Parathyroid adenoma (tissue), 2 donors: ENCODE measurements around the gene HPCAL1.

ENCODE experiments used
- H2AFZ ChIP-seq: fragments of 300-600 bp; sonication (generic); one replicate; pipeline ENCODE4 v1.7.0; 2017; ENCODE audit warnings: antibody characterized with exemption, mild to moderate bottlenecking
- H3K27ac ChIP-seq: fragments of 300-600 bp; sonication (generic); one replicate; pipeline ENCODE4 v1.7.0; 2017
- H3K27me3 ChIP-seq: fragments of 300-600 bp; sonication (generic); one replicate; pipeline ENCODE4 v1.7.0; 2017; ENCODE audit warnings: low read length; ENCODE audit not compliant: control insufficient read depth, insufficient read depth
- H3K36me3 ChIP-seq: fragments of 300-600 bp; sonication (generic); one replicate; pipeline ENCODE4 v1.7.0; 2017; ENCODE audit warnings: low read length; ENCODE audit not compliant: control insufficient read depth, insufficient read depth
- H3K4me1 ChIP-seq: fragments of 300-600 bp; sonication (generic); one replicate; pipeline ENCODE4 v1.7.0; 2017; ENCODE audit warnings: control low read depth
- H3K4me2 ChIP-seq: fragments of 300-600 bp; sonication (generic); one replicate; pipeline ENCODE4 v1.7.0; 2017; ENCODE audit warnings: low read length
- H3K4me3 ChIP-seq: fragments of 300-600 bp; sonication (generic); one replicate; pipeline ENCODE4 v1.7.0; 2017; ENCODE audit warnings: low read depth, low read length
- H3K79me2 ChIP-seq: fragments of 300-600 bp; sonication (generic); one replicate; pipeline ENCODE4 v1.7.0; 2017; ENCODE audit warnings: control low read depth
- H3K9ac ChIP-seq: fragments of 300-600 bp; sonication (generic); one replicate; pipeline ENCODE4 v1.7.0; 2017; ENCODE audit warnings: mild to moderate bottlenecking
- H3K9me3 ChIP-seq: fragments of 300-600 bp; sonication (generic); one replicate; pipeline ENCODE4 v1.7.0; 2017; ENCODE audit warnings: low read length; ENCODE audit not compliant: control insufficient read depth
- TF ChIP-seq, protein P1 (sequence below): fragments of 300-600 bp; sonication (generic); IDR thresholded peaks from one replicate; pipeline ENCODE4 v1.7.0; 2017; ENCODE audit warnings: antibody characterized with exemption, mild to moderate bottlenecking
- donor health status: primary hyperparathyroidism.

The HPCAL1 gene

DNA sequence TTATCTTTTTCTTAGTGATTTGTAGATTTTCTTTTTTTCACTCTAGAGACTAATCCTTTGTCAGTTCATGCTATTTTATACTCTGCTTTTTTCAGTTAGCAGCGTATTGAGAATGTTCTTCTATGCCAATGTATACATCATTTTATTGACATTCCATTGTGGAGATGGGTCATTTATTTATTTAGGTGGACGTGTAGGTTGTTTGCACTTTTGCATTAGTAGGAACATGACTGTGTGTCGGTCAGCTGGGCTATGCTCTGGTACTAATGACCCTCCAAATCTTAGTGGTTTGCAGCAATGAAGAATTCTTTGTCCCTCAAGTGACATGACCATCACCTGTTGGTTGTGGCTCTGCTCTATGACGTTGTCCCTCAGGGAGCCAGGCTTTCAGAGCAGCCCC lies 33.6 kb downstream of the HPCAL1 start:
- H3K4me2 ChIP-seq = no peak overlapping the region
- H3K9ac ChIP-seq = no peak overlapping the region
- no peaks in the 10 kb centered on the region for H3K9me3 ChIP-seq
- peaks cover 23% of the 10 kb centered on the region for H3K79me2 ChIP-seq
- no peaks in the 10 kb centered on the region for H3K4me1 ChIP-seq
- H2AFZ ChIP-seq = no peak overlapping the region
- no peaks in the 10 kb centered on the region for H3K36me3 ChIP-seq
- no peak overlapping the region for H3K27ac ChIP-seq
- no peak overlapping the region for H3K4me3 ChIP-seq
- TF ChIP-seq, protein P1, sequence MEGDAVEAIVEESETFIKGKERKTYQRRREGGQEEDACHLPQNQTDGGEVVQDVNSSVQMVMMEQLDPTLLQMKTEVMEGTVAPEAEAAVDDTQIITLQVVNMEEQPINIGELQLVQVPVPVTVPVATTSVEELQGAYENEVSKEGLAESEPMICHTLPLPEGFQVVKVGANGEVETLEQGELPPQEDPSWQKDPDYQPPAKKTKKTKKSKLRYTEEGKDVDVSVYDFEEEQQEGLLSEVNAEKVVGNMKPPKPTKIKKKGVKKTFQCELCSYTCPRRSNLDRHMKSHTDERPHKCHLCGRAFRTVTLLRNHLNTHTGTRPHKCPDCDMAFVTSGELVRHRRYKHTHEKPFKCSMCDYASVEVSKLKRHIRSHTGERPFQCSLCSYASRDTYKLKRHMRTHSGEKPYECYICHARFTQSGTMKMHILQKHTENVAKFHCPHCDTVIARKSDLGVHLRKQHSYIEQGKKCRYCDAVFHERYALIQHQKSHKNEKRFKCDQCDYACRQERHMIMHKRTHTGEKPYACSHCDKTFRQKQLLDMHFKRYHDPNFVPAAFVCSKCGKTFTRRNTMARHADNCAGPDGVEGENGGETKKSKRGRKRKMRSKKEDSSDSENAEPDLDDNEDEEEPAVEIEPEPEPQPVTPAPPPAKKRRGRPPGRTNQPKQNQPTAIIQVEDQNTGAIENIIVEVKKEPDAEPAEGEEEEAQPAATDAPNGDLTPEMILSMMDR = no peak
- H3K27me3 ChIP-seq = no peaks in the 10 kb centered on the region

DNA sequence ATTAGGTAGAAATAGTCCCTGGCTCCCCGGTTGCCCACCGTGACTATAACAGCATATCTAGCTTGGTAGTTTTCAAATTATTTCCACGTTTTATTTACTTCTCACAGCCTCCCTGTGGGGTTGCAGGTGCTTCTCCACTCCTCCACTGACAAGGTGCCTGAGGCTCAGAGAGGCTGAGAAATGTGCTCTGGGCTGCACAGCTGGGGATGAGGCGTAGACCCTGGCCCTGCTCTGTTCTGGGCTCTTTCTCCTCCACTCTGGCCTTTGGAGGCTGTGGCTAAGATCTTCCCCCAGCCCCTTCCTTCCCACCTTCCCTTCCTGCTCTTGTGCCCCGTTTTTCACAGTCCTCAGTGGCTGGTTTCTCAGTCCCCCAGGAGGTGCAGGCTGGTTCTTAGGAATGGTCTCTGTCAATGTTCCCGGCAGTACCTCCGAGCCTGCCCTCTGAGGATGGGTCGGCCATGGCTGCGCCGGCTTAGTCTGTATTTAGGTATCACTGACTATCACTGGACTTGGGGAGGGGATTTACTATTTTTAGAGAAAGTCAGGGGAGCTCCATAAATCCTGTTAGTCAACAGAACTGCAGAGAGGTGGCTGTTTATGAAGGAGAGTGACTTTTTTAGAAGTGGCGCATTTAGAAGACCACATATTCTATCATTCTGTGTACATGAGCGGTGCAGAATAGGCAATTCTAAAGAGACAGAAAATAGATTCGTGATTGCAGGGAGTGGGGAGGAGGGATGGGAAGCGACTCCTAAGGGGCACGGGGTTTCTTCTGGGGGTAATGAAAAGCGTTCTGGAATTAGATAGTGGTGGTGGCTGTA lies 35.0 kb downstream of the HPCAL1 start:
- TF ChIP-seq, protein P1 = no peak
- H3K9ac ChIP-seq = no peak overlapping the region
- H3K9me3 ChIP-seq = no peaks in the 10 kb centered on the region

DNA sequence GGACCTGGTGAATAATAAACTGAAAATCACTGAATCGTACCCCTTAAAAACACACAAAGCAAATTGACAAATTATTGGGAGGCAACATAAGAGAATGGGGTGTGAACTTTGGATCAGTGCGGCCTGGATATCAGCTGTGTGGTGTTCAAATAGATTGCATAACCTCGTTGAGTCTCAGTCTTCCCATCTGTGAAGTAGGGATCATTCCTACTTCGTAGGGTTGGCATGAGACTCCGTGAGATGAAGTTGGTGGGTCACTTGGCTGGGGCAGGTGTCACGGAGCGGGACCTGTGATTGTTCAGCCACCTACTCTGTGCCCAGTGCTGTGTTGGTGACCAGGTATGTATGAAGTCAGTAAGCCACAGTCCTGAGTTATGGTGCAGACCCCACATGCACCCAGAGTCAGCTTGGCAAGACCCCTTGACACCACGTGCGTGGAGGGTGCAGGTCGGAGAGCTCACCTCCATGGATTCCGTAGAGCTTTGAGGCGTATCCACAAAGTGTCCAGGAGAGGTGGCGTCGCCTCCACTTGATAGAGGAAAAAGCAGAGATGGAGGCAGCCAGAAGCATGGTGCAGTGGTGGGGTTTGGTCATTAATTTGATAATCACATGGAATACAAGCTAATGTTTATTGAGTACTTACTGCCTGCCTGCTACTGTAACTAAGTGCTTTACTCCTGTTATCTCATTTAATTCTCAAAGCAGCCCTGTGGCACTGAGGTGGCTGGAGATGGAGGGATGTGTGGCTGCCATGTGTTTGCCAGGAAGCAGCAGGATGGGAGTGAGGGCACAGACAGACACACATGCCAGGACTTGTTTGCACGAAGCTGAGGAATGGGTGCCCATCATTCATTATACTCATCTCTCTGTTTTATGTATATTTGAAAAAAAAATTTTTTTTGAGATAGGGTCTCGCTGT lies 35.8 kb downstream of the HPCAL1 start:
- no peaks in the 10 kb centered on the region for H3K9me3 ChIP-seq
- H2AFZ ChIP-seq = no peak overlapping the region
- no peaks in the 10 kb centered on the region for H3K36me3 ChIP-seq
- H3K4me2 ChIP-seq = no peak overlapping the region
- H3K79me2 ChIP-seq = peaks cover 23% of the 10 kb centered on the region
- no peak overlapping the region for H3K9ac ChIP-seq
- H3K4me3 ChIP-seq = no peak overlapping the region
- no peaks in the 10 kb centered on the region for H3K27me3 ChIP-seq
- H3K27ac ChIP-seq = no peak overlapping the region
- no peaks in the 10 kb centered on the region for H3K4me1 ChIP-seq
- TF ChIP-seq, protein P1 = no peak

More for the DNA sequence above, 35.0 kb downstream of the HPCAL1 start:
- H3K27ac ChIP-seq = no peak overlapping the region
- H3K27me3 ChIP-seq = no peaks in the 10 kb centered on the region
- no peak overlapping the region for H2AFZ ChIP-seq
- H3K79me2 ChIP-seq = peaks cover 23% of the 10 kb centered on the region
- no peaks in the 10 kb centered on the region for H3K4me1 ChIP-seq
- H3K36me3 ChIP-seq = no peaks in the 10 kb centered on the region
- H3K4me2 ChIP-seq = no peak overlapping the region
- H3K4me3 ChIP-seq = no peak overlapping the region

DNA sequence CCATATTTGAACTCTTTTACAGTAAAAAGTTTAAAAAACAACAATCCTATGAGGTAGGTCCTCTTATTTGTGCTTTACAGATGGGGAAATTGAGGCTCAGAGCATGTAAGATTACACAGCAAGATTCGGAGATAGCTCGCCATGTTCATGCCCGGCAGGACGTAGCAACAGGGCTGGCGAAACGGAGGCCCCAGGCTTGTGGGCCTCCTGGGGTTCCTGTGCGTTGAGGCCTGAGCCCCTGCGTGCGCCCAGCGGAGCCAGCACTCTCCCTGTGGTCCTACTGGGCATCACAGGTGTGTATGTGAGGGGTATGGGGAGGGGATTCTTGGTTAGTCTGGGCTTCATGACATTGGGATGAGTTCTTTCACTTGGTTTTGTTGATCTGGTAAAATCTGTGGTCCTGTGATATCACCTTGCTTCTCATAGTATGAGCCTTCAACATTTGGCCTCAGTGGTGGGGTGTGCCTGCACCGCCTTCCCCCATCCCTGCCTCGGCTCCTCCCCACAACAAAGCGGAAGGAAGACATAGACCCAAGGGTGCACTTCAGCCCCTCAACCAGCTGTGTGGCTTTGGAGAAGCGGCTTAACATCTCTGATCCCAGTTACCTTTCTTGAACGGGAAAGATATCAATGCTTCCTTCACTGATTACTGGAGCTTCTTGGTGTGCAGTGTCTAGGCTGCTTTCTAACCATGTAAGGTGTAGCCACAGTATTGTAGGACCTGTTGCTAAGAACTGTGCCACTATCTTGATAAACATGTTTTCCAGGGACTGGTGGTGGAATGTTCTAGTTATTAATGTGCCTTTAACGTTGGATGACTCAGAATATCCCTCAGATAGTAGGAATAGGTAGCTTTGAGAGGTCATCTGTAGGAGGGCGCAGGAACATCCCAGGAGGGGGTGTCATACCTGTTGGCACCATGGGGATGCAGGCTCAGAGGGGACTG lies 37.2 kb downstream of the HPCAL1 start:
- H3K4me1 ChIP-seq = no peaks in the 10 kb centered on the region
- TF ChIP-seq, protein P1 = no peak

More for the DNA sequence above, 37.2 kb downstream of the HPCAL1 start:
- Histone ChIP-seq H3K4me3 (no peak overlapping the region), H3K4me2 (no peak overlapping the region), H3K9me3 (no peaks in the 10 kb centered on the region), H3K36me3 (no peaks in the 10 kb centered on the region), H3K79me2 (peaks cover 25% of the 10 kb centered on the region), H3K9ac (no peak overlapping the region), H3K27me3 (no peaks in the 10 kb centered on the region), H2AFZ (no peak overlapping the region), H3K27ac (no peak overlapping the region)
